Astrocyte (in vitro differentiated cells and primary cell): ENCODE results near the gene GPR180.

ENCODE experiments used
- CTCF ChIP-seq: IDR thresholded peaks from 2 replicates; pipeline ENCODE4 v1.5.1; 2011; ENCODE audit warnings: low read depth, mild to moderate bottlenecking, inconsistent platforms, low read length, moderate library complexity; ENCODE audit not compliant: insufficient read depth
- EZH2 ChIP-seq: IDR thresholded peaks from 2 replicates; pipeline ENCODE4 v1.6.1; 2012; ENCODE audit warnings: mild to moderate bottlenecking, low read length, inconsistent platforms; ENCODE audit not compliant: insufficient read depth

- TF ChIP-seq CTCF: no peak
- TF ChIP-seq EZH2: no peak
These were observed 43.9 kb upstream of the GPR180 start for GRCh38 chr13:94557684-94558235.
